Breast epithelium (tissue), 4 donors: ENCODE measurements around the gene COQ9. TPM values are rescaled to one million over a fixed set of nuclear protein-coding genes. Genes with fewer than 3 reads are reported as not detected.
A peak's percentile ranks its signal among the peaks of the same experiment; 100 is the strongest.

Source experiments
- DNase-seq, 2 donors: peaks; one replicate each; pipeline ENCODE4 v3.0.0-alpha.2; 2019; ENCODE audit warnings: low spot score in 2 of 2
- H3K27ac ChIP-seq, 2 donors: fragments of 200-600 bp; sonication (generic) in 1 of 2; one replicate each; pipeline ENCODE4 v1.5.1; 2016 to 2019; ENCODE audit warnings: mild to moderate bottlenecking in 1 of 2
- H3K27me3 ChIP-seq, 2 donors: fragments of 200-600 bp; sonication (generic) in 1 of 2; one replicate each; pipeline versions ENCODE4 v1.5.1 to v1.6.0; 2017 to 2019; ENCODE audit warnings: control low read depth in 1 of 2, mild to moderate bottlenecking in 1 of 2
- H3K36me3 ChIP-seq: fragments of 200-600 bp; one replicate; pipeline ENCODE4 v1.5.1; 2019
- H3K4me1 ChIP-seq, 2 donors: fragments of 200-600 bp; sonication (generic); one replicate each; pipeline ENCODE4 v1.5.1; 2016 to 2019; ENCODE audit warnings: control low read depth in 1 of 2
- H3K4me3 ChIP-seq, 3 donors: fragments of 200-600 bp; sonication (generic); 1 replicate in 2 of 3; 2 replicates in 1 of 3; pipeline ENCODE4 v1.5.1; 2016 to 2019; ENCODE audit warnings: mild to moderate bottlenecking in 3 of 3, moderate library complexity in 2 of 3
- H3K9me3 ChIP-seq, 2 donors: fragments of 200-600 bp; sonication (generic) in 1 of 2; one replicate each; pipeline ENCODE4 v1.5.1; 2016 to 2019; ENCODE audit warnings: control low read depth in 1 of 2
- POLR2A ChIP-seq: fragments of 450-650 bp; IDR thresholded peaks from one replicate; pipeline ENCODE4 v1.6.1; 2016; ENCODE audit warnings: antibody characterized with exemption, mild to moderate bottlenecking, moderate library complexity
- POLR2AphosphoS5 ChIP-seq, 3 donors: sonication (generic); formaldehyde crosslinking; IDR thresholded peaks; one replicate each; pipeline ENCODE4 v1.6.1; 2017; ENCODE audit warnings: antibody characterized with exemption in 3 of 3
- intact Hi-C: fragments of 100-400 bp; cut with DNase I; formaldehyde crosslinking; loops from one replicate; pipeline ENCODE4 v1.15.1; 2023; ENCODE audit warnings: low total_unique reads
- total RNA-seq, 3 donors: library from RNA; depleted of rRNA; stranded (reverse); fragments of >200 nt; gene quantifications; one replicate each; pipeline ENCODE4 v1.1.0, GENCODE V29; 2016
- TF ChIP-seq, protein P1 (sequence below), 3 donors: fragments of 450-650 bp; IDR thresholded peaks; one replicate each; pipeline ENCODE4 v1.5.1; 2016 to 2017; ENCODE audit warnings: antibody characterized with exemption in 3 of 3, mild to moderate bottlenecking in 3 of 3, moderate library complexity in 3 of 3

Gene COQ9
- total RNA-seq, 3 donors from 2014 or later: 36.0 to 42.6 (median 40.7) TPM

DNA sequence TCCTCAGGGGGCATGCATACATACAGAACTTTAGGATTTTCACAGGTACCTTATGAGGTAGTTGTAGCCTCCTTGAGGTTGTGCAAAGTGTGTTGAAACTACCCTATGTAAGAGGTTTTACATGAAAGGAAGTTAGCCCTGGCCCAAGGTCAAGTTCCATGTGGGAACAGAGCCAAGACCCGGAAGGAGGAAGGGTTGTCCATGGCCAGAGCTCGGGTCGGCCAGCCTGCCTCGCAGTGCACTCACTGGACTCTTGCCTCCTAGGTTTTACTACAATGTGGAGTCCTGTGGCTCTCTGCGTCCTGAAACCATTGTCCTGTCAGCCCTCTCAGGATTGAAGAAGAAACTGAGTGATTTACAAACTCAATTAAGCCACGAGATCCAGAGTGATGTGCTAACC is 23.4 kb downstream of the COQ9 start:
- intact Hi-C loops: no loop called here
- Histone ChIP-seq H3K9me3 (no peaks in the 10 kb centered on the region), H3K4me3 (no peak overlapping the region), H3K4me1 (no peaks in the 10 kb centered on the region), H3K36me3 (peaks cover 4% of the 10 kb centered on the region), H3K27me3 (no peaks in the 10 kb centered on the region), H3K27ac (peak overlapping the region in 1 of 2 donors; percentile 22)
- no peak for TF ChIP-seq POLR2AphosphoS5 (IDR thresholded peaks at IDR 0.05)
- no peak for TF ChIP-seq POLR2A
- DNase-seq: peak; percentile 14 to 55

DNA sequence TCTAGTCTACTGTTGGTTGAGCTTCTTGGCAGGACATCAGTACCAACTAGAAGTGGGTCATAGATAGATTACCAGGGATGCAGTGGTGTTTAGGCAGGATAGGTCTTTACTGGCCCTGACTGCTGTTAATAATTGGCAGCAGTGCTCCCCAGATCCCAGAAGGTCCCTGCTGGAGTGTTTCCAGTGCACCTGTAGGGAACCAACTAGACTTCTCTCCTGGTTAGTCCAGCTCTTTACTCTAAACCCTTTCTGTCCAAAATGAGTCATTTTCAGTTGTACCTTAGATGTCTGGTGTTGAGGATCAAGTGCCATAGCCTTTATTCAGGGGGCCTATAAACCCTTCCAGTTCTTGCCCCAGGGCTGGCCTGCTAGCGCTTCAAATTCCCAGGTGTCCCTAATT is 23.9 kb downstream of the COQ9 start:
- Histone ChIP-seq H3K36me3 (peaks cover 4% of the 10 kb centered on the region), H3K27me3 (no peaks in the 10 kb centered on the region), H3K9me3 (no peaks in the 10 kb centered on the region), H3K4me1 (no peaks in the 10 kb centered on the region), H3K27ac (peak overlapping the region in 1 of 2 donors; percentile 2), H3K4me3 (no peak overlapping the region)
- TF ChIP-seq, protein P1, sequence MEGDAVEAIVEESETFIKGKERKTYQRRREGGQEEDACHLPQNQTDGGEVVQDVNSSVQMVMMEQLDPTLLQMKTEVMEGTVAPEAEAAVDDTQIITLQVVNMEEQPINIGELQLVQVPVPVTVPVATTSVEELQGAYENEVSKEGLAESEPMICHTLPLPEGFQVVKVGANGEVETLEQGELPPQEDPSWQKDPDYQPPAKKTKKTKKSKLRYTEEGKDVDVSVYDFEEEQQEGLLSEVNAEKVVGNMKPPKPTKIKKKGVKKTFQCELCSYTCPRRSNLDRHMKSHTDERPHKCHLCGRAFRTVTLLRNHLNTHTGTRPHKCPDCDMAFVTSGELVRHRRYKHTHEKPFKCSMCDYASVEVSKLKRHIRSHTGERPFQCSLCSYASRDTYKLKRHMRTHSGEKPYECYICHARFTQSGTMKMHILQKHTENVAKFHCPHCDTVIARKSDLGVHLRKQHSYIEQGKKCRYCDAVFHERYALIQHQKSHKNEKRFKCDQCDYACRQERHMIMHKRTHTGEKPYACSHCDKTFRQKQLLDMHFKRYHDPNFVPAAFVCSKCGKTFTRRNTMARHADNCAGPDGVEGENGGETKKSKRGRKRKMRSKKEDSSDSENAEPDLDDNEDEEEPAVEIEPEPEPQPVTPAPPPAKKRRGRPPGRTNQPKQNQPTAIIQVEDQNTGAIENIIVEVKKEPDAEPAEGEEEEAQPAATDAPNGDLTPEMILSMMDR (IDR thresholded peaks at IDR 0.05): no peak
- TF ChIP-seq POLR2AphosphoS5 (IDR thresholded peaks at IDR 0.05) (no peak), POLR2A (no peak)
- intact Hi-C loops: no loop called here
- DNase-seq: no peak

DNA sequence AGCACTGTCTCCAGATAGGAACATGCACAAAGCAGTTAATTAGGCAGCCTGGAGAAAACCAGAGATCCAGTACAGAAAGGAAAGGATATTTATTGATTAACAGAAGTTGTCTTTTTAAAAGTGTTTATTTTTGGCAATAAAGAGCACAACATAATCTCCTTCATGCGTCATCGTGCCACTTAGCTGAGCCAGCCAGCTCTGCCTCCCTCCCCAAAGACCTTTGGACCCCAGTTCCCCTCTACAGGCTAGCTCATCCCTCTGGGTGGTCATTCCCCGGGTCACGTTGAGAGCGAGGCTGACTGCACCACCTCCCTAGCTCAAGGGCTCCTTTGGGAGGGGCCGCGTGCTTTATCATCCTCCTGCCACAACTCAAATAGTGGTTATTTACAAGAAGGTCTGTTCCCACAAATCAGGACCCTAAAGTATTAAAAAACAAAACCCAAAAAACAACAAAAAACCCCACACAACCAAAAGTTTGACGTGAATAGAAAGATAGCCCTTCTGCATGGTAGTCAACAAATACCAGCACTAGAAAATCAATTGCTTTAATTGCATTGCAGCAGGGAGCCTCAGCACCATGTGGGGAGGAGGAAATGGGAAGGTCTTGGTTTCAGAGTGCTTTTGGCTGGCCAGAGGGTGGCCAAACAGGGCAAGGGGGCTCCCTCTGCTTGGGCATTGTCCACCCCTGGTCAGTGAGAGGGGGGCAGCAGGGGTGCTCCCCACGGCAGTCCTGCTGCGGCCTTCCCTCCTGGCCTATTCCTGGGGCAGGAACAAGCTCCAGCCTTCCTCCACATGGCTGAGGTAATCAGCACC is 24.8 kb downstream of the COQ9 start:
- peak in 1 of 2 donors; percentile 34 for DNase-seq
- TF ChIP-seq POLR2AphosphoS5 (IDR thresholded peaks at IDR 0.05) (no peak), POLR2A (no peak)
- TF ChIP-seq, protein P1 (IDR thresholded peaks at IDR 0.05): no peak
- Histone ChIP-seq H3K36me3 (peaks cover 4% of the 10 kb centered on the region), H3K27me3 (no peaks in the 10 kb centered on the region), H3K4me1 (no peaks in the 10 kb centered on the region), H3K27ac (peak overlapping the region in 1 of 2 donors; percentile 58), H3K9me3 (no peaks in the 10 kb centered on the region), H3K4me3 (no peak overlapping the region)
- intact Hi-C loops: no loop called here

DNA sequence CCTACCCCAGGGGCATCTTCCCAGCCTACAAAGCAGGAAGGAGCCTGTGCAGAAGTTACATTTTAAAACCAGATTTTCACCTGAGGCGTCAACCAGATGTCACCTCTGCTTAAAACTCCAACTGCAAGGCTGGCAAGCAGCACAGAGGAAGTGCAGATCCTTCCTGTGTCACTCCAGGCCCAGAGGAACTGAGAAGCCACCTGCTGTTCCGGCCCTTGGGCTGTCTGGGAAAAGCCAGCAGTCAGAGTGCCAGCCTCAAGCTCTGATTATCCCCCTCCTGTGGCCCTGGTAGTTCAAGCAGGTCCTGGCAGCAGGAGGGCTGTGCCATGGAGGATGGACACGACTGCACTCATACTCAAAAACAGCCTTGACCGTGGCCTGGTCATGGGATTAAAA is 25.4 kb downstream of the COQ9 start:
- H3K27me3 ChIP-seq: no peaks in the 10 kb centered on the region
- DNase-seq: peak in 1 of 2 donors; percentile 10
- TF ChIP-seq, protein P1 (IDR thresholded peaks at IDR 0.05): no peak
- no peak for TF ChIP-seq POLR2AphosphoS5 (IDR thresholded peaks at IDR 0.05)
- no peak for TF ChIP-seq POLR2A
- peaks cover 4% of the 10 kb centered on the region for H3K36me3 ChIP-seq
- H3K4me3 ChIP-seq: no peak overlapping the region
- H3K9me3 ChIP-seq: no peaks in the 10 kb centered on the region
- intact Hi-C loops: no loop called here
- peak overlapping the region in 1 of 2 donors; percentile 58 for H3K27ac ChIP-seq
- H3K4me1 ChIP-seq: no peaks in the 10 kb centered on the region

DNA sequence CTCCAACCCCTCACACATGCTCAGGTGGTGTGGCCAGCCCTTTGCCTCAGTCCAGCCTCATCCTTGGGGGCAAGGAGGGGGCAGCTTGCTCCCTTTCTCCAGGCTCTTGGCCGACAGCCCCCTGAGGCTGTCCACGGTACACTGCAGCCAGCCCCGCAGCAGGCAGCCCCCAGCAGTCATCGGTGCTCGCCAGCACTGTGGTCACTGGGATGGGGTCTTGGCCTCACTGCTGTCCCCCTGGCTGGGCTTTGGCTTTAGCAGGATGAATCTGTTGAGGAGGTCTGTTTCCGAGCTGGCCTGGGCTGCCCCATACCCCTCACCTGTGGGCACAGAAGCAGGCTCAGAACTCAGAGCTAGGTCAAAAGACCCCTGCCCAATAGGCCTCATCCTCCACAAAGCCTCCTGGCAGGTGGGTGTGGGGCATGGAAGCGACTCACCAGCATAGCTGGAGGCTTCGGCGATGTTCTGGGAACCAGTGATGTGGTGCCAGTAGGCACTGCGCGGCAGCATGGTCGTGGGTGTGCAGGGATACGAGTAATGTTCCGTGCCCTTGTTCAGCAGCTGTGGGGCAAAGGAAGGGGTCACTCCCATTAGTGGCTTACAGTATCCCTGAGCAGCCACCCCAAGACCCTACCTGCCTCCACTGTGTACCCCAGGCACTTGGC is 26.0 kb downstream of the COQ9 start:
- H3K4me3 ChIP-seq: no peak overlapping the region
- peaks cover 4% of the 10 kb centered on the region for H3K36me3 ChIP-seq
- H3K27me3 ChIP-seq: no peaks in the 10 kb centered on the region
- peak in 1 of 2 donors; percentile 41 for DNase-seq
- intact Hi-C loops: no loop called here
- H3K4me1 ChIP-seq: no peaks in the 10 kb centered on the region
- H3K27ac ChIP-seq: no peak overlapping the region
- TF ChIP-seq POLR2A (no peak), POLR2AphosphoS5 (IDR thresholded peaks at IDR 0.05) (no peak)
- TF ChIP-seq, protein P1 (IDR thresholded peaks at IDR 0.05): no peak
- H3K9me3 ChIP-seq: no peaks in the 10 kb centered on the region
